ENCODE results near the gene PEMT. TPM values are rescaled to one million over a fixed set of nuclear protein-coding genes. Genes with fewer than 3 reads are reported as not detected.

Gene PEMT
- total and polyA plus RNA-seq, 2 of the 8 experiments (the other 6 are each of a cell fraction or from before 2014, with no cell fraction given), result 42.0 to 118 TPM

- no peak overlapping the region for H3K23ac ChIP-seq (ENCODE audit: insufficient read length)
- H4K8ac ChIP-seq (ENCODE audit: extremely low read depth, insufficient read depth, low read length), result no peak overlapping the region
- TF ChIP-seq RXRA (IDR thresholded peaks at IDR 0.05; ENCODE audit: insufficient read depth, low read depth, low read length) (no peak), CTBP2 (IDR thresholded peaks at IDR 0.05; ENCODE audit: borderline replicate concordance, insufficient read depth, insufficient read length, low read length) (no peak), EP300 (IDR thresholded peaks at IDR 0.05; ENCODE audit: borderline replicate concordance in 1 of 2, low read depth in 2 of 2, low read length in 2 of 2) (no peak), ATF3 (IDR thresholded peaks at IDR 0.05; ENCODE audit: insufficient read depth, low read depth, low read length) (no peak), RBBP5 (IDR thresholded peaks at IDR 0.05; ENCODE audit: borderline replicate concordance, low read depth, low read length) (no peak), GABPA (IDR thresholded peaks at IDR 0.05; ENCODE audit: borderline replicate concordance, insufficient read depth, low read length) (no peak)
- H3K4me2 ChIP-seq (ENCODE audit: insufficient read depth in 1 of 2, low read depth in 2 of 2, low read length in 2 of 2), result no peak overlapping the region
- no peaks in the 10 kb centered on the region for H3K79me2 ChIP-seq (ENCODE audit: control insufficient read depth in 1 of 2, insufficient read depth in 2 of 2, low read length in 2 of 2)
- H3K23me2 ChIP-seq (ENCODE audit: low read depth, low read length), result no peaks in the 10 kb centered on the region
- no peak for FAIRE-seq
- no peak overlapping the region for H2BK15ac ChIP-seq (ENCODE audit: low read length)
- no peaks in the 10 kb centered on the region for H3K4me1 ChIP-seq (replicated peaks in 1 of 4; ENCODE audit: control insufficient read depth in 3 of 4, insufficient read depth in 4 of 4, low read length in 3 of 4)
- H3K9me3 ChIP-seq (ENCODE audit: insufficient read depth in 2 of 2, low read depth in 1 of 2, low read length in 1 of 2), result no peaks in the 10 kb centered on the region
- DNase-seq (ENCODE audit: low read depth in 1 of 2, low spot score in 2 of 2), result no peak
- H2BK120ac ChIP-seq (replicated peaks; ENCODE audit: low read depth, low read length), result no peak overlapping the region
- no peaks in the 10 kb centered on the region; a peak in 2 of 7 replicates for H3K27me3 ChIP-seq (replicated peaks in 1 of 4; ENCODE audit: control insufficient read depth in 3 of 4, extremely low read depth in 1 of 4, insufficient read depth in 3 of 4, low read length in 3 of 4)
- CTCF ChIA-PET (ENCODE audit: partially characterized antibody), result interaction anchor here (1.7 to 2.2 kb wide), 3 partner anchors 24 to 113 kb away, joined by 6 to 8 read pairs (median 6); no protein-coding TSS in a partner anchor
- no peaks in the 10 kb centered on the region for H3K36me3 ChIP-seq (ENCODE audit: control insufficient read depth in 2 of 4, insufficient read depth in 4 of 4, low read length in 3 of 4)
- no peak overlapping the region for H2BK5ac ChIP-seq (ENCODE audit: low read depth, low read length)
- no peak overlapping the region for H3K9ac ChIP-seq (replicated peaks in 1 of 4; ENCODE audit: extremely low read depth in 1 of 4, low read depth in 3 of 4, low read length in 3 of 4)
- no peak overlapping the region for H3K27ac ChIP-seq (ENCODE audit: low read depth, low read length)
- POLR2A ChIA-PET (ENCODE audit: partially characterized antibody), result interaction anchor here (0.6 to 1.2 kb wide), 2 partner anchors 9 to 131 kb away, joined by 3 read pairs; no protein-coding TSS in a partner anchor
- no peak overlapping the region for H2BK20ac ChIP-seq (ENCODE audit: low read length)
- H2BK12ac ChIP-seq (ENCODE audit: low read depth, low read length), result no peak overlapping the region
- 88% methylated on average over 5 of the region's 5 CpGs; no CpG with 5 or more reads in 1 of the 2 experiments for WGBS, 2 experiments (ENCODE audit: extremely low coverage in 1 of 2, insufficient coverage in 1 of 2, insufficient read length in 1 of 2, insufficient replicate concordance in 2 of 2, low coverage in 1 of 2, low lambda C conversion rate in 2 of 2, missing lambda C conversion rate in 1 of 2)
- no peak overlapping the region for H3K56ac ChIP-seq (replicated peaks; ENCODE audit: insufficient read length, low read depth, low read length)
- no peak overlapping the region for H3K18ac ChIP-seq (ENCODE audit: extremely low read depth, low read length)
- H3K14ac ChIP-seq (ENCODE audit: insufficient read length), result no peak overlapping the region
- no peak overlapping the region for H4K91ac ChIP-seq (replicated peaks; ENCODE audit: insufficient read length, low read length)
- H4K20me1 ChIP-seq (replicated peaks in 1 of 2; ENCODE audit: control insufficient read depth in 1 of 2, insufficient read depth in 2 of 2, low read length in 2 of 2), result no peaks in the 10 kb centered on the region
- no peak overlapping the region for H3K4me3 ChIP-seq (ENCODE audit: extremely low read depth in 1 of 4, insufficient read depth in 2 of 4, low read depth in 3 of 4, low read length in 4 of 4)
- no peak overlapping the region for H4K5ac ChIP-seq (ENCODE audit: insufficient read length, low read depth, low read length)
- H3K4ac ChIP-seq (replicated peaks; ENCODE audit: insufficient read length, low read depth, low read length), result no peak overlapping the region
- H3K79me1 ChIP-seq (ENCODE audit: low read depth, low read length), result no peaks in the 10 kb centered on the region
- no peak overlapping the region for H2AK5ac ChIP-seq (ENCODE audit: low read depth, low read length)
- H2AFZ ChIP-seq (ENCODE audit: low read length), result no peak overlapping the region
Measured at GRCh38 chr17:17467016-17467415, 124.5 kb downstream of the PEMT start.

Data from H1 (cell line).